D341Med (cell line): ENCODE measurements around the gene EBF4.

ENCODE experiments used
- DNase-seq: peaks from one replicate; pipeline ENCODE4 v3.0.0; 2012; ENCODE audit warnings: low spot score

The EBF4 gene

GRCh38 chr20:2700913-2701620 lies 8.5 kb downstream of the EBF4 start:
- DNase-seq = peak; percentile 21

GRCh38 chr20:2701671-2702081 lies 9.1 kb downstream of the EBF4 start:
- DNase-seq = no peak

- DNase-seq = no peak
Observed at GRCh38 chr20:2703716-2704475, 11.3 kb downstream of the EBF4 start.

GRCh38 chr20:2705931-2706645 lies 13.5 kb downstream of the EBF4 start:
- DNase-seq = no peak

GRCh38 chr20:2706688-2707352 lies 14.2 kb downstream of the EBF4 start:
- DNase-seq = no peak

- no peak for DNase-seq
Observed at GRCh38 chr20:2707353-2708072, 14.9 kb downstream of the EBF4 start.

GRCh38 chr20:2708073-2708415 lies 15.5 kb downstream of the EBF4 start:
- DNase-seq = peak; percentile 58

- DNase-seq = no peak
Observed at GRCh38 chr20:2708665-2709064, 16.1 kb downstream of the EBF4 start.

- no peak for DNase-seq
Observed at GRCh38 chr20:2709205-2709981, 16.8 kb downstream of the EBF4 start.

- DNase-seq = no peak
Observed at GRCh38 chr20:2713285-2713684, 20.7 kb downstream of the EBF4 start.

- DNase-seq = no peak
Observed at GRCh38 chr20:2729251-2729713, 36.7 kb downstream of the EBF4 start.

GRCh38 chr20:2729791-2730190 lies 37.2 kb downstream of the EBF4 start:
- DNase-seq = no peak

- no peak for DNase-seq
Observed at GRCh38 chr20:2734899-2735298, 42.3 kb downstream of the EBF4 start.

GRCh38 chr20:2736441-2736840 lies 43.9 kb downstream of the EBF4 start:
- no peak for DNase-seq

- no peak for DNase-seq
Observed at GRCh38 chr20:2738331-2739041, 45.9 kb downstream of the EBF4 start.

GRCh38 chr20:2739042-2739398 lies 46.4 kb downstream of the EBF4 start:
- DNase-seq = no peak

GRCh38 chr20:2740702-2741101 lies 48.1 kb downstream of the EBF4 start:
- no peak for DNase-seq

- no peak for DNase-seq
Observed at GRCh38 chr20:2741463-2741862, 48.9 kb downstream of the EBF4 start.

GRCh38 chr20:2741881-2742280 lies 49.3 kb downstream of the EBF4 start:
- no peak for DNase-seq

- no peak for DNase-seq
Observed at GRCh38 chr20:2742431-2742830, 49.9 kb downstream of the EBF4 start.
